ENCODE data around the gene MIR17HG.

The MIR17HG gene

DNA sequence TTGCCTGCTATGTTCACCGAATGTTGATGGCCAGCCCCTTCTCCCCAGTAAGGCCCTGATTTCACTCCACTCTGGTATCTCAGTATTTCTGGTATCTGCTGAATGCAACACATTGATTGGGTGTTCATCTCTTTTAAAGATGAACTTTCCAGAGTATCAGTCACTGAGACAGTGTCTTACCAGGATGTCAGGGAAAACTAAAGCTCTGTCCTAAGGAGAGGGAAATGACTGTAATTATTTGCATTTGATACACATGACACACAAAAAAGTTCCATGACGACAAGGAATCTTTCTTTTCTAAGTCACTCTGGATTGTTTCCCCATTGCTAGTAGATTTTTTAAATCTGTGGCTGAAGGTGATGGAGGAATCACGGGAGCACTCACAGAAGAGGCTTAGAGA lies 53.2 kb downstream of the MIR17HG start:
- in situ Hi-C loops (cut with HindIII; ENCODE audit: low pct_ligation_motif_present, low pct_unique_long_range_greater_than_20kb, low sequenced_read_pairs): no loop called here
- DNase-seq: no peak

DNA sequence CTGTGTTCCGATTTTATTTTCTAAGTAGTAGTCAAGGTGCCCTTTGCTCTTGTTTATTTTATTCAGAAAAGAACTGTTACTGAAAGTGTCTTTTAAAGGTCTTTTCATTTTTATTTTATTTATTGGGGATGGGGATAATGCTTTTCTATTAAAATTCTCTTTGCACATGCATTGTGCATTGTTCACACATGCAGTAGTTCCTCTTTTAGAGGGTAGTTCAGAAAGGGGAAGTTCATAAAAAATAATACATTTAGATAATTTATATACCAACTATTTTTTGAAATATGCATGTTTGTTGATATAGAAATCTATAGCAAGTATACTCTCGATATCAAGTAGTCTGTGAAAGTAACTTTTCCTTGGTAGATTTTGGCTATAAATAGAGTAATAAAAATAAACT lies 54.4 kb downstream of the MIR17HG start:
- in situ Hi-C loops (cut with HindIII; ENCODE audit: low pct_ligation_motif_present, low pct_unique_long_range_greater_than_20kb, low sequenced_read_pairs): no loop called here
- no peak for DNase-seq
